HepG2 (cell line): ENCODE data around the gene CYSRT1. TPM values are rescaled to one million over a fixed set of nuclear protein-coding genes. Genes with fewer than 3 reads are reported as not detected.

Experiments
- BRF2 ChIP-seq: sonication (generic); formaldehyde crosslinking; IDR thresholded peaks from 2 replicates; pipeline ENCODE4 v1.8.1; 2022; ENCODE audit warnings: mild to moderate bottlenecking, missing genetic modification reagents
- DNMT1 ChIP-seq: sonication (generic); formaldehyde crosslinking; IDR thresholded peaks from 2 replicates; pipeline ENCODE4 v1.5.1; 2020; ENCODE audit warnings: mild to moderate bottlenecking, missing genetic modification reagents
- EEA1 ChIP-seq: sonication (generic); formaldehyde crosslinking; IDR thresholded peaks from 2 replicates; pipeline ENCODE4 v1.5.1; 2020; ENCODE audit warnings: mild to moderate bottlenecking, missing genetic modification reagents, borderline replicate concordance
- FIP1L1 ChIP-seq: fragments of 200-400 bp; formaldehyde crosslinking; IDR thresholded peaks from 2 replicates; pipeline ENCODE4 v1.6.1; 2018; ENCODE audit warnings: low read depth, mild to moderate bottlenecking, low read length, moderate library complexity, borderline replicate concordance; ENCODE audit not compliant: insufficient read depth
- FUBP1 ChIP-seq: sonication (generic); formaldehyde crosslinking; IDR thresholded peaks from 2 replicates; pipeline ENCODE4 v1.5.1; 2020; ENCODE audit warnings: missing genetic modification reagents, mild to moderate bottlenecking, borderline replicate concordance
- GPN1 ChIP-seq: sonication (generic); formaldehyde crosslinking; IDR thresholded peaks from 2 replicates; pipeline ENCODE4 v1.5.1; 2020; ENCODE audit warnings: missing genetic modification reagents, borderline replicate concordance
- IKZF5 ChIP-seq: IDR thresholded peaks from 2 replicates; pipeline ENCODE4 v1.6.1; 2018; ENCODE audit warnings: missing genetic modification reagents, mild to moderate bottlenecking, missing compliant biosample characterization
- IRF1 ChIP-seq: sonication (generic); formaldehyde crosslinking; IDR thresholded peaks from 2 replicates; pipeline ENCODE4 v1.4.0; 2020; ENCODE audit warnings: low read depth, mild to moderate bottlenecking, missing genetic modification reagents
- IRF9 ChIP-seq: sonication (generic); formaldehyde crosslinking; IDR thresholded peaks from 2 replicates; pipeline ENCODE4 v1.8.0; 2022; ENCODE audit warnings: missing genetic modification reagents, mild to moderate bottlenecking, borderline replicate concordance
- KMT2B ChIP-seq: IDR thresholded peaks from 2 replicates; pipeline ENCODE4 v1.6.1; 2016; ENCODE audit warnings: missing genetic modification reagents, missing compliant biosample characterization
- NR2F2 ChIP-seq: IDR thresholded peaks from 2 replicates; pipeline ENCODE4 v1.6.1; 2012; ENCODE audit warnings: low read depth, inconsistent platforms, borderline replicate concordance
- REL ChIP-seq: sonication (generic); formaldehyde crosslinking; conservative IDR thresholded peaks from 2 replicates; pipeline ENCODE4 v1.8.0; 2022; ENCODE audit warnings: mild to moderate bottlenecking, missing genetic modification reagents, moderate library complexity
- SRSF4 ChIP-seq: fragments of 200-400 bp; formaldehyde crosslinking; IDR thresholded peaks from one replicate; pipeline ENCODE4 v1.6.1; 2018; ENCODE audit warnings: mild to moderate bottlenecking, low read depth, low read length, moderate library complexity; ENCODE audit not compliant: poor library complexity, severe bottlenecking
- STAG1 ChIP-seq: sonication (generic); formaldehyde crosslinking; IDR thresholded peaks from 2 replicates; pipeline ENCODE4 v1.4.0; 2020; ENCODE audit warnings: missing genetic modification reagents
- ZFX ChIP-seq: sonication (generic); formaldehyde crosslinking; IDR thresholded peaks from 2 replicates; pipeline ENCODE4 v1.4.0; 2020; ENCODE audit warnings: mild to moderate bottlenecking, low read depth, missing genetic modification reagents, moderate library complexity
- ZNF17 ChIP-seq: sonication (generic); formaldehyde crosslinking; IDR thresholded peaks from 2 replicates; pipeline ENCODE4 v1.5.0; 2020; ENCODE audit warnings: mild to moderate bottlenecking, missing genetic modification reagents
- ZNF205 ChIP-seq: IDR thresholded peaks from 2 replicates; pipeline ENCODE4 v1.6.1; 2018; ENCODE audit warnings: missing biosample characterization, missing genetic modification reagents
- ZNF451 ChIP-seq: sonication (generic); formaldehyde crosslinking; IDR thresholded peaks from 2 replicates; pipeline ENCODE4 v1.5.0; 2020; ENCODE audit warnings: mild to moderate bottlenecking, missing genetic modification reagents
- ZNF660 ChIP-seq: sonication (generic); formaldehyde crosslinking; IDR thresholded peaks from 2 replicates; pipeline ENCODE4 v1.5.1; 2020; ENCODE audit warnings: mild to moderate bottlenecking, low read depth, missing genetic modification reagents, borderline replicate concordance
- polyA plus RNA-seq, 8 experiments: library from polyadenylated mRNA; depleted of rRNA in 3 of 8; stranded (reverse) in 7 of 8; unstranded in 1 of 8; fragments of >200 nt; fragmentation: Illumina TruSeq in 4 of 8; extraction: Trizol in 4 of 8; gene quantifications; 2 replicates each; pipeline versions ENCODE4 v1.2.1 to v1.2.3, GENCODE V29; 2011 to 2016; ENCODE audit warnings: low read depth in 4 of 8, missing spikeins in 1 of 8, mixed read lengths in 1 of 8; ENCODE audit not compliant: insufficient read depth in 1 of 8
- total RNA-seq, 5 experiments: library from RNA; depleted of rRNA; stranded (reverse); fragments of >200 nt; fragmentation: Illumina TruSeq; extraction: Trizol; gene quantifications; 2 replicates each; pipeline ENCODE4 v1.2.3, GENCODE V29; 2016; ENCODE audit warnings: low read depth in 1 of 5

Gene CYSRT1
- total and polyA plus RNA-seq, 2 of the 13 experiments (the other 11 are each of a cell fraction or from before 2014, with no cell fraction given), result 1.5 to 2.1 TPM

- TF ChIP-seq STAG1 (CRISPR knock-in tag), result no peak
- TF ChIP-seq FIP1L1, result no peak
- peak; percentile 60; the same call in 1 of the 2 replicates for TF ChIP-seq ZNF205 (CRISPR knock-in tag)
- TF ChIP-seq FUBP1 (CRISPR knock-in tag), result no peak
- no peak for TF ChIP-seq SRSF4
- peak; percentile 56; the same call in 1 of the 2 replicates for TF ChIP-seq BRF2 (CRISPR knock-in tag)
- no peak for TF ChIP-seq EEA1 (CRISPR knock-in tag)
- TF ChIP-seq NR2F2, result no peak
- no peak; the same call in 1 of the 2 replicates for TF ChIP-seq ZNF451
- no peak for TF ChIP-seq IRF1
- TF ChIP-seq IRF9, result 0 out of 2 replicates have a peak, but pooled peaks have one; percentile 38
- no peak for TF ChIP-seq REL (CRISPR knock-in tag)
- TF ChIP-seq IKZF5, result no peak; the same call in 1 of the 2 replicates
- no peak for TF ChIP-seq DNMT1 (CRISPR knock-in tag)
- TF ChIP-seq ZFX (CRISPR knock-in tag), result no peak
- TF ChIP-seq GPN1 (CRISPR knock-in tag), result no peak; the same call in 1 of the 2 replicates
- no peak for TF ChIP-seq ZNF17
- TF ChIP-seq ZNF660 (CRISPR knock-in tag), result no peak
- TF ChIP-seq KMT2B, result no peak
These were observed 29.9 kb downstream of the CYSRT1 start, which contains the start of gene NELFB (continued) for GRCh38 chr9:137254624-137255447.
